ENCODE data around the gene KRTAP26-1.

KRTAP26-1 gene

DNA sequence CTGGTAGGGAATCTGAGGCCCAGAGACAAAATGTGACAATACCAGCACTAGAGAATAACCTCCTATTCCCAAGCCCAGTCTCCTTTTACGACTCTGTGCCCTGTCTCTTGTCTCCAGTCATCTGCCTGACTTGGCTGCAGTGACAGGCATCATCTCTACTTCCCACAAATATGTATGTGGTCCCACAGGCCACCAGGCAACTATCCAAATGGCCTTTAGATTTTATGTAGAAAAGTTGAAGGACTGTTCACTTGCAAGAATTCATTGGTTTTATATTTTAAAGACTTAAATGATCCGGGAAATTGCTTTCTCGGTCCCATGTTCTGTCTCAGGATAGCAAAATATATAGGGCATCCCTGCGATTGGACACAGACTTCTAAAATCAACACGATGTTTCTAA lies 49.0 kb downstream of the KRTAP26-1 start:
- DNase-seq, result peak; percentile 18

DNA sequence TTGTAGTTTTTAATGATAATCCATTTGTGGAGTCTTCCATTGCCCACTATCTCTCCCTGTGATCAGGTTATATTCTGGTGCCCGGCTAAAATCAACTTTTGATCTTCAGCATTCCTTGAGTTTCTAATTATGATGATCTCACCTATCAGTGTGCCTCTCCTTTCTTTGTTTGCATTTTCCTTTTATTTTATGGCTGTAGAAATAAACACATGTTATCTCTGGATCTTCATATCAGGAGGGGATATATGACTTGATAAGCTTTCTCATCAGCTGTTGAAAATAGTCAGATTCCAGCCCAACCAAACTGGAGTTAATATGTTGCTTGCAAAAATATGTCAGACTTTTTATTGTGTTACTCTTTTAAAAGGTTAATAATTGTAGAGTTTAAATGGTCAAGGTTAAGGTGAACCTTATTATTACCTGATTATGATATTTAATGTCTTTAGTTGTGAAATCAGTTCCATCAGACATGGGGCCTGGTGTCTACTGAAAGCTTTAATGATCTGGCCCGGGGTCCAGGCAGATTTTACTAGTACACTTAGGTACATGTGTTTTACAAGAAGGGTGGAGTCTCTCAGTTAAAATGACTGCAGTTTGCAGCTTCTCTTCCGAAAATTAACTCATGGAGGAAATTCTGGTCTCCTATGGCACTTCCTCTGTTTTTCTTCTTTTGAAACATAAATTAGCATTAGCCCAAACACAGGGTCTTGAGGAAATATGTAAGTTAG lies 50.1 kb downstream of the KRTAP26-1 start:
- no peak for DNase-seq
